Neural crest cell (in vitro differentiated cells): ENCODE results near the gene ZMAT5. TPM values are rescaled to one million over a fixed set of nuclear protein-coding genes. Genes with fewer than 3 reads are reported as not detected.

ENCODE experiments used
- DNase-seq: peaks from one replicate; pipeline ENCODE4 v3.0.0; 2021; ENCODE audit warnings: low read depth, mixed read lengths, low spot score
- H3K27ac Mint-ChIP-seq: one replicate; pipeline ENCODE4 v1.8.0; 2021; ENCODE audit warnings: mild to moderate bottlenecking, mixed read lengths; ENCODE audit not compliant: unreplicated experiment
- H3K27me3 Mint-ChIP-seq: 2 replicates; pipeline ENCODE4 v1.8.0; 2021; ENCODE audit warnings: low read depth, mild to moderate bottlenecking, mixed read lengths
- H3K36me3 Mint-ChIP-seq: 2 replicates; pipeline ENCODE4 v1.8.0; 2021; ENCODE audit warnings: low read depth, mild to moderate bottlenecking, mixed read lengths
- H3K4me1 Mint-ChIP-seq: 2 replicates; pipeline ENCODE4 v1.8.0; 2021; ENCODE audit warnings: mixed read lengths
- H3K4me3 Mint-ChIP-seq: one replicate; pipeline ENCODE4 v1.8.0; 2021; ENCODE audit warnings: mild to moderate bottlenecking, mixed read lengths
- H3K9me3 Mint-ChIP-seq: 2 replicates; pipeline ENCODE4 v1.8.0; 2021; ENCODE audit warnings: mixed read lengths
- total RNA-seq: library from RNA; stranded (reverse); gene quantifications from 2 replicates; pipeline ENCODE4 v1.2.1, GENCODE V29; 2021
- TF ChIP-seq, protein P1 (sequence below): fragments of 200-600 bp; sonication (generic); conservative IDR thresholded peaks from 2 replicates; pipeline ENCODE4 v1.5.0; 2021; ENCODE audit warnings: antibody characterized with exemption, mild to moderate bottlenecking

The ZMAT5 gene
- total RNA-seq, 1 donor from 2014 or later: 25.3 TPM

DNA sequence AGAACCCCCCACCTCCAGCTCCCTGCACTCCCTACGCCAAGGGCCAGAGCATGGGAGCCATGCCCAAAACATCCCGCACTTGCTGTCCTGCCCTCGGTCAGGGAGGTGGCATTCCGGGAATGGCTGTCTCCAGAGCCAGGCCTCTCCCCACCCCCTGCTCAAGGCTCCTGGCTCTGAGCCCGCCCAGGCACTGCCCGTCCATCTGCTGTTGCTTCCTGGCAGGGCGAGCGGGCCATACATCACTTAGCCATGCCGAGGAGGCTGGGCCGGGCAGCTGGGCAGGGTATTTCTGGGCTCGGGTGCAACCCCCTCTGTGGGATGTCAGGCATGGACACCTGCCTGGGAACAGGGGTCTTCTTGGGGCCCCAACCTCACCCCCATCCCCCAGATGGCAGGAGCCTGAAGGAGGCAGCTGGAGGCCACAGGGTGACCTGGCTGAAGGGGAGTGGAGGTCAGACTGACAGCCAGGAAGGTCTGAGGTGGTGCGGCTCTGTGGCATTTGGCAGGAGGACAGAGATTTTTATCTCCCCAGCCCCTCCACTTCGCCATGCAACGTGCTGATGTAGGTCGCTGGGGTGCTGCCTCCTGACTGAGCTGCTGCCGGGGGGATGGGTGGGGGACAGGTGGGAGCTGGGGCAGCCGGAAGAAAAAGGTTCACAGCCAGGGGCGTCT is 55.7 kb downstream of the ZMAT5 start:
- H3K27me3 Mint-ChIP-seq: peaks cover 38% of the 10 kb centered on the region
- no peaks in the 10 kb centered on the region for H3K9me3 Mint-ChIP-seq
- DNase-seq: no peak
- H3K4me3 Mint-ChIP-seq: no peak overlapping the region
- no peak overlapping the region for H3K27ac Mint-ChIP-seq
- H3K4me1 Mint-ChIP-seq: peaks cover 16% of the 10 kb centered on the region
- H3K36me3 Mint-ChIP-seq: no peaks in the 10 kb centered on the region
- TF ChIP-seq, protein P1, sequence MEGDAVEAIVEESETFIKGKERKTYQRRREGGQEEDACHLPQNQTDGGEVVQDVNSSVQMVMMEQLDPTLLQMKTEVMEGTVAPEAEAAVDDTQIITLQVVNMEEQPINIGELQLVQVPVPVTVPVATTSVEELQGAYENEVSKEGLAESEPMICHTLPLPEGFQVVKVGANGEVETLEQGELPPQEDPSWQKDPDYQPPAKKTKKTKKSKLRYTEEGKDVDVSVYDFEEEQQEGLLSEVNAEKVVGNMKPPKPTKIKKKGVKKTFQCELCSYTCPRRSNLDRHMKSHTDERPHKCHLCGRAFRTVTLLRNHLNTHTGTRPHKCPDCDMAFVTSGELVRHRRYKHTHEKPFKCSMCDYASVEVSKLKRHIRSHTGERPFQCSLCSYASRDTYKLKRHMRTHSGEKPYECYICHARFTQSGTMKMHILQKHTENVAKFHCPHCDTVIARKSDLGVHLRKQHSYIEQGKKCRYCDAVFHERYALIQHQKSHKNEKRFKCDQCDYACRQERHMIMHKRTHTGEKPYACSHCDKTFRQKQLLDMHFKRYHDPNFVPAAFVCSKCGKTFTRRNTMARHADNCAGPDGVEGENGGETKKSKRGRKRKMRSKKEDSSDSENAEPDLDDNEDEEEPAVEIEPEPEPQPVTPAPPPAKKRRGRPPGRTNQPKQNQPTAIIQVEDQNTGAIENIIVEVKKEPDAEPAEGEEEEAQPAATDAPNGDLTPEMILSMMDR: no peak

DNA sequence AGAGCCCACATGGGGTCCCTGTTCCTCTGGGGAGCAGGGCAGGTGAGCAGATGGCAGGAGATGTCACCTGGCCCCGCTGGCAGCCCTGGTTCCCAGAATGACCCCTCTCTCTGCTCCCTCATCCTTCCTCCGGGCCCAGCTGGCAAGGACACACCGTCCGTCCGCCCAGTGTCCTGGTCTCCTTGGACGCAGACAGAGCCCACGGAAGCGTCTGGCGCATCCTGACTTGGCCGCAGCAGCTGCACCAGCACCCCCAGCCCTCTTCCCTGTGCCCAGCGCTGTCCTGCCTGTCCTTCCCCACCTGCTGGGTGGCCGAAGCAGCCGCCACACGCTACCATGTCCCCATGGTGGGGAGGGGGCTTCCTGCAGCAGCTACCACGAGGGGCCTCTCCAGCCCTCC is 56.6 kb downstream of the ZMAT5 start:
- Mint-ChIP-seq H3K27ac (no peak overlapping the region), H3K9me3 (no peaks in the 10 kb centered on the region), H3K4me3 (no peak overlapping the region), H3K4me1 (peaks cover 16% of the 10 kb centered on the region), H3K27me3 (peaks cover 36% of the 10 kb centered on the region), H3K36me3 (no peaks in the 10 kb centered on the region)
- DNase-seq: no peak
- TF ChIP-seq, protein P1: no peak

DNA sequence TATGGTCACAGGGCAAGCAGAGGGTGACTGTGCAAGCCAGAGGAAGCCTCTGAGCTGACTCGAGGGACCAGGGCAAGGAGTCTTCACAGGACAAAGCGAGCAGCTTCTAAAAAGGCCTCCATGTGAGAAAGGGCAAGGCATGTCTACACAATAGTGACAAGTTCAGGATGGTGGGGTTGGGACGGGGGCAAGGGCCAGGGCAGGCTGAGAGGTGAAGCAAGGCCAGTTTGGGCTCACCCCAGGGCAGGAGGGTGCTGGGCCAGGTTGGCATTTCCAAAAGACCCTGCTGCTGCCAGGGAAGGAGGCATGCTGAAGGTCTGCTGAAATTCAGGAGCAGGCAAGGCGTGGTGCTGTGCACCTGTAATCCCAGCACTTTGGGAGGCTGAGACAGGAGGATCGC is 59.3 kb downstream of the ZMAT5 start:
- H3K27me3 Mint-ChIP-seq: peaks cover 35% of the 10 kb centered on the region

DNA sequence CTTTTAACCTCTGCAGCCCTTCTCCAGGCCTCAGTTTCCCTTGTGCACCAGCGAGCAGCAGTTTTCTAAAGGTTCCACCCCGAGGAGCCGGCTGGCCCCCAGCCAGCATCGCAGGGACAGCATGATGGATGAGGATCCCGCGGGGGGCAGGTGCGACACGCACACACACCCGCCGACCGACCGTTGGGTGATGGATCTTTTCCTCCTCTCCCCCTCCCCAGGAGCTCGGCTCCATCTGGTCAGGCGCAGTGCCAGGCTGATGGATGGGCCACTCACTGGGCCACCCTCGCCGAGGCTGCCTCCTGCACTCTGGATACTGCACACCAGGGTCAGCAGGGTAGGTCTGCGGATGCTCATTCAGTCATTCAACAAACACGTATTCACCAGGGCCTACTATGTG is 59.8 kb downstream of the ZMAT5 start:
- TF ChIP-seq, protein P1: no peak

More for the DNA sequence above, 59.3 kb downstream of the ZMAT5 start:
- no peak overlapping the region for H3K4me3 Mint-ChIP-seq
- TF ChIP-seq, protein P1: no peak
- H3K4me1 Mint-ChIP-seq: peaks cover 29% of the 10 kb centered on the region
- H3K9me3 Mint-ChIP-seq: no peaks in the 10 kb centered on the region
- H3K27ac Mint-ChIP-seq: no peak overlapping the region
- DNase-seq: no peak
- no peaks in the 10 kb centered on the region for H3K36me3 Mint-ChIP-seq

DNA sequence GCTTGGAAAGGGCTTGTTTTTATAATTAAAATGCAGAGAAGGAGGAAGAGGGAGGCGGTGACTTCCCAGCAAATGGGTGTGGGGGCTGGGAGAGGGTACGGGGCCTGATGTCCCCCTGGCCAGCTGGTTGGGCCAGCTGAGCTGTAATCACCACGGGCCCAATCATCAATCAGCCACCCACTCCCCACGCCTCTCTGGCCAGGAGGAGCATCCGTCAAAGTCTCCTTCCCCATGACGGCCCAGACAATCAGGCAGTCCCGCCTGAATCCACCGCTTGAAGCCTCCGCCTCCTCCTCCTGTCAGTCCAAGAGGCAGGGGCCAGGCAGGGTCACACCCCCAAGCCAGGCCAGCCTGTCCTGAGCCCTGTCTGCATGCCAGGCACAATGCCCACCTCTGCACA is 60.3 kb downstream of the ZMAT5 start:
- no peak for DNase-seq
- Mint-ChIP-seq H3K4me1 (peaks cover 33% of the 10 kb centered on the region), H3K27me3 (peaks cover 35% of the 10 kb centered on the region)

More for the DNA sequence above, 59.8 kb downstream of the ZMAT5 start:
- no peak for DNase-seq
- Mint-ChIP-seq H3K4me1 (peaks cover 31% of the 10 kb centered on the region), H3K27ac (no peak overlapping the region), H3K9me3 (no peaks in the 10 kb centered on the region), H3K36me3 (no peaks in the 10 kb centered on the region), H3K4me3 (no peak overlapping the region), H3K27me3 (peaks cover 34% of the 10 kb centered on the region)

More for the DNA sequence above, 60.3 kb downstream of the ZMAT5 start:
- no peak overlapping the region for H3K4me3 Mint-ChIP-seq
- no peaks in the 10 kb centered on the region for H3K36me3 Mint-ChIP-seq
- no peaks in the 10 kb centered on the region for H3K9me3 Mint-ChIP-seq
- H3K27ac Mint-ChIP-seq: no peak overlapping the region
- TF ChIP-seq, protein P1: no peak
